CD8-positive, alpha-beta memory T cell (primary cell): ENCODE results near the gene ARID4B. TPM values are rescaled to one million over a fixed set of nuclear protein-coding genes. Genes with fewer than 3 reads are reported as not detected.

Experiments
- CTCF ChIA-PET: fragments of 350-600 bp; sonication (Branson Sonifier 250); formaldehyde crosslinking; loops from one replicate; lab custom pipeline; 2021; ENCODE audit warnings: antibody characterized with exemption; lab: Charles Lee
- POLR2A ChIA-PET: fragments of 350-600 bp; sonication (Branson Sonifier 250); formaldehyde crosslinking; loops from one replicate; lab custom pipeline; 2021; ENCODE audit warnings: antibody characterized with exemption; lab: Charles Lee
- DNase-seq, 5 donors: peaks; one replicate each; pipeline versions ENCODE4 v3.0.0 to v3.0.0-alpha.2; 2020 to 2022; ENCODE audit warnings: mixed read lengths in 1 of 5
- H3K27ac ChIP-seq: one replicate; pipeline ENCODE4 v1.7.0; 2013; ENCODE audit warnings: low read depth, mild to moderate bottlenecking, low read length, moderate library complexity
- H3K27me3 ChIP-seq: 2 replicates; pipeline ENCODE4 v1.7.0; 2013; ENCODE audit warnings: low read length, mild to moderate bottlenecking; ENCODE audit not compliant: insufficient read depth, poor library complexity, severe bottlenecking
- H3K36me3 ChIP-seq: 2 replicates; pipeline ENCODE4 v1.7.0; 2013; ENCODE audit warnings: mild to moderate bottlenecking, low read length, moderate library complexity; ENCODE audit not compliant: insufficient read depth
- H3K4me1 ChIP-seq: 2 replicates; pipeline ENCODE4 v1.7.0; 2013; ENCODE audit warnings: mild to moderate bottlenecking, low read length, moderate library complexity; ENCODE audit not compliant: insufficient read depth
- H3K4me3 ChIP-seq: 2 replicates; pipeline ENCODE4 v1.7.0; 2013; ENCODE audit warnings: mild to moderate bottlenecking, low read length
- H3K9me3 ChIP-seq: 2 replicates; pipeline ENCODE4 v1.7.0; 2013; ENCODE audit warnings: mild to moderate bottlenecking, low read length
- H3K27ac Mint-ChIP-seq, 8 donors: one replicate each; pipeline ENCODE4 v1.8.0; 2020 to 2021; ENCODE audit warnings: mixed read lengths in 8 of 8, mild to moderate bottlenecking in 6 of 8, inconsistent platforms in 3 of 8, moderate library complexity in 3 of 8
- H3K27me3 Mint-ChIP-seq, 2 donors: one replicate each; pipeline ENCODE4 v1.8.0; 2020 to 2021; ENCODE audit warnings: mixed read lengths in 2 of 2, mild to moderate bottlenecking in 1 of 2, moderate library complexity in 1 of 2
- H3K36me3 Mint-ChIP-seq, 3 donors: one replicate each; pipeline ENCODE4 v1.8.0; 2020 to 2021; ENCODE audit warnings: mixed read lengths in 3 of 3, inconsistent platforms in 1 of 3, mild to moderate bottlenecking in 1 of 3
- H3K4me1 Mint-ChIP-seq, 3 donors: one replicate each; pipeline ENCODE4 v1.8.0; 2020 to 2021; ENCODE audit warnings: mixed read lengths in 3 of 3, inconsistent platforms in 1 of 3, mild to moderate bottlenecking in 1 of 3
- H3K4me3 Mint-ChIP-seq, 7 donors: one replicate each; pipeline ENCODE4 v1.8.0; 2020 to 2021; ENCODE audit warnings: mixed read lengths in 7 of 7, mild to moderate bottlenecking in 6 of 7, moderate library complexity in 4 of 7, inconsistent platforms in 2 of 7
- H3K9me3 Mint-ChIP-seq, 5 donors: one replicate each; pipeline ENCODE4 v1.8.0; 2020 to 2022; ENCODE audit warnings: mixed read lengths in 5 of 5, mild to moderate bottlenecking in 3 of 5, moderate library complexity in 2 of 5, inconsistent platforms in 1 of 5
- polyA plus RNA-seq: library from polyadenylated mRNA; unstranded; fragments of 300-500 nt; fragmentation: Illumina TruSeq; gene quantifications from one replicate; pipeline ENCODE4 v1.2.3, GENCODE V29; 2021
- total RNA-seq, 2 experiments: library from RNA; stranded (reverse); gene quantifications; one replicate each; pipeline ENCODE4 v1.2.3, GENCODE V29; 2021

ARID4B gene
- total and polyA plus RNA-seq, 3 experiments from 2014 or later = 39.9 to 88.6 (median 43.0) TPM

GRCh38 chr1:235250430-235250829 is 77.5 kb downstream of the ARID4B start:
- Mint-ChIP-seq H3K4me3 (no peak overlapping the region), H3K9me3 (no peaks in the 10 kb centered on the region), H3K36me3 (peaks cover 0 to 55% (median 8%) of the 10 kb centered on the region in 3 donors), H3K27me3 (no peaks in the 10 kb centered on the region), H3K4me1 (peaks cover 34 to 54% (median 43%) of the 10 kb centered on the region in 3 donors), H3K27ac (peak overlapping the region in 2 of 8 donors; percentile 22 to 29)
- Histone ChIP-seq H3K9me3 (no peaks in the 10 kb centered on the region), H3K36me3 (peaks cover 13% of the 10 kb centered on the region), H3K27ac (no peak overlapping the region), H3K27me3 (no peaks in the 10 kb centered on the region), H3K4me3 (no peak overlapping the region), H3K4me1 (peaks cover 11% of the 10 kb centered on the region)
- POLR2A ChIA-PET = no interaction called here
- CTCF ChIA-PET = interaction anchor here (1.0 to 1.7 kb wide), 3 partner anchors 13 to 166 kb away, joined by 3 to 8 read pairs (median 4); no protein-coding TSS in a partner anchor
- DNase-seq = no peak

- DNase-seq = no peak
- Histone ChIP-seq H3K4me1 (peaks cover 26% of the 10 kb centered on the region), H3K4me3 (no peak overlapping the region), H3K36me3 (peaks cover 12% of the 10 kb centered on the region), H3K9me3 (no peaks in the 10 kb centered on the region), H3K27ac (no peak overlapping the region), H3K27me3 (no peaks in the 10 kb centered on the region)
- Mint-ChIP-seq H3K27ac (peak overlapping the region in 7 of 8 donors; percentile 14 to 83 (median 56)), H3K4me1 (peaks cover 30 to 61% (median 44%) of the 10 kb centered on the region in 3 donors), H3K36me3 (peaks cover 0 to 64% (median 2%) of the 10 kb centered on the region in 3 donors), H3K4me3 (peak overlapping the region in 5 of 7 donors; percentile 2 to 46 (median 4)), H3K9me3 (no peaks in the 10 kb centered on the region), H3K27me3 (no peaks in the 10 kb centered on the region)
- CTCF ChIA-PET = no interaction called here
- POLR2A ChIA-PET = no interaction called here
Measured at GRCh38 chr1:235246022-235246948, 81.7 kb downstream of the ARID4B start.

GRCh38 chr1:235244974-235245592 is 82.9 kb downstream of the ARID4B start:
- Histone ChIP-seq H3K27ac (no peak overlapping the region), H3K9me3 (no peaks in the 10 kb centered on the region), H3K27me3 (no peaks in the 10 kb centered on the region), H3K4me3 (no peak overlapping the region), H3K4me1 (peaks cover 34% of the 10 kb centered on the region), H3K36me3 (peaks cover 9% of the 10 kb centered on the region)
- no peak for DNase-seq
- no peaks in the 10 kb centered on the region for H3K9me3 Mint-ChIP-seq
- H3K27me3 Mint-ChIP-seq = no peaks in the 10 kb centered on the region
- peak overlapping the region in 7 of 8 donors; percentile 0 to 89 (median 21) for H3K27ac Mint-ChIP-seq
- peaks cover 0 to 61% (median 2%) of the 10 kb centered on the region in 3 donors for H3K36me3 Mint-ChIP-seq
- ChIA-PET CTCF (no interaction called here), POLR2A (no interaction called here)
- H3K4me3 Mint-ChIP-seq = peak overlapping the region in 3 of 7 donors; percentile 7 to 23 (median 15)
- peaks cover 33 to 64% (median 56%) of the 10 kb centered on the region in 3 donors for H3K4me1 Mint-ChIP-seq

GRCh38 chr1:235240960-235241359 is 87.0 kb downstream of the ARID4B start:
- peaks cover 34 to 59% (median 57%) of the 10 kb centered on the region in 3 donors for H3K4me1 Mint-ChIP-seq
- ChIA-PET CTCF (interaction anchor here (1.6 kb wide), 1 partner anchor 9 kb away, joined by 3 read pairs; no protein-coding TSS in a partner anchor), POLR2A (no interaction called here)
- no peaks in the 10 kb centered on the region for H3K27me3 Mint-ChIP-seq
- H3K4me3 ChIP-seq = no peak overlapping the region
- no peaks in the 10 kb centered on the region for H3K9me3 Mint-ChIP-seq
- H3K4me3 Mint-ChIP-seq = no peak overlapping the region
- H3K27ac ChIP-seq = no peak overlapping the region
- peaks cover 27% of the 10 kb centered on the region for H3K4me1 ChIP-seq
- H3K9me3 ChIP-seq = no peaks in the 10 kb centered on the region
- peaks cover 22% of the 10 kb centered on the region for H3K36me3 ChIP-seq
- DNase-seq = no peak
- H3K27ac Mint-ChIP-seq = peak overlapping the region in 4 of 8 donors; percentile 13 to 66 (median 41)
- H3K36me3 Mint-ChIP-seq = peaks cover 0 to 72% (median 11%) of the 10 kb centered on the region in 3 donors
- H3K27me3 ChIP-seq = no peaks in the 10 kb centered on the region

- Histone ChIP-seq H3K4me1 (peaks cover 18% of the 10 kb centered on the region), H3K27me3 (no peaks in the 10 kb centered on the region), H3K9me3 (no peaks in the 10 kb centered on the region), H3K36me3 (peaks cover 26% of the 10 kb centered on the region), H3K27ac (no peak overlapping the region), H3K4me3 (no peak overlapping the region)
- no peaks in the 10 kb centered on the region for H3K27me3 Mint-ChIP-seq
- H3K4me1 Mint-ChIP-seq = peaks cover 30 to 53% (median 52%) of the 10 kb centered on the region in 3 donors
- CTCF ChIA-PET = interaction anchor here (1.2 to 1.4 kb wide), 2 partner anchors 90 to 175 kb away, joined by 3 to 6 read pairs; no protein-coding TSS in a partner anchor
- POLR2A ChIA-PET = no interaction called here
- DNase-seq = no peak
- H3K4me3 Mint-ChIP-seq = no peak overlapping the region
- peak overlapping the region in 4 of 8 donors; percentile 9 to 45 (median 29) for H3K27ac Mint-ChIP-seq
- no peaks in the 10 kb centered on the region for H3K9me3 Mint-ChIP-seq
- H3K36me3 Mint-ChIP-seq = peaks cover 0 to 76% (median 14%) of the 10 kb centered on the region in 3 donors
Measured at GRCh38 chr1:235239851-235240250, 88.1 kb downstream of the ARID4B start.

- no peaks in the 10 kb centered on the region for H3K27me3 Mint-ChIP-seq
- ChIA-PET CTCF (interaction anchor here (1.2 to 1.4 kb wide), 2 partner anchors 92 to 177 kb away, joined by 3 to 6 read pairs; no protein-coding TSS in a partner anchor), POLR2A (interaction anchor here (0.6 to 0.7 kb wide), 3 partner anchors 17 to 713 kb away, joined by 3 to 4 read pairs (median 3); no protein-coding TSS in a partner anchor)
- no peak for DNase-seq
- H3K27ac Mint-ChIP-seq = no peak overlapping the region
- Histone ChIP-seq H3K9me3 (no peaks in the 10 kb centered on the region), H3K4me3 (no peak overlapping the region), H3K36me3 (peaks cover 30% of the 10 kb centered on the region), H3K27ac (no peak overlapping the region), H3K4me1 (peaks cover 14% of the 10 kb centered on the region), H3K27me3 (no peaks in the 10 kb centered on the region)
- H3K36me3 Mint-ChIP-seq = peaks cover under 1 to 70% (median 15%) of the 10 kb centered on the region in 3 donors
- peaks cover 25 to 42% (median 41%) of the 10 kb centered on the region in 3 donors for H3K4me1 Mint-ChIP-seq
- H3K4me3 Mint-ChIP-seq = no peak overlapping the region
- H3K9me3 Mint-ChIP-seq = no peaks in the 10 kb centered on the region
Measured at GRCh38 chr1:235238558-235238957, 89.4 kb downstream of the ARID4B start.

GRCh38 chr1:235236128-235236527 is 91.9 kb downstream of the ARID4B start:
- ChIA-PET CTCF (interaction anchor here (1.5 to 2.4 kb wide), 2 partner anchors 48 to 181 kb away, joined by 3 to 8 read pairs; no protein-coding TSS in a partner anchor), POLR2A (no interaction called here)
- no peak for DNase-seq
- H3K4me3 ChIP-seq = no peak overlapping the region
- no peaks in the 10 kb centered on the region for H3K27me3 Mint-ChIP-seq
- H3K9me3 ChIP-seq = no peaks in the 10 kb centered on the region
- H3K27ac Mint-ChIP-seq = no peak overlapping the region
- H3K36me3 ChIP-seq = peaks cover 33% of the 10 kb centered on the region
- H3K4me1 ChIP-seq = peaks cover 7% of the 10 kb centered on the region
- H3K36me3 Mint-ChIP-seq = peaks cover 3 to 73% (median 20%) of the 10 kb centered on the region in 3 donors
- H3K9me3 Mint-ChIP-seq = no peaks in the 10 kb centered on the region
- peaks cover 23 to 31% (median 30%) of the 10 kb centered on the region in 3 donors for H3K4me1 Mint-ChIP-seq
- H3K27ac ChIP-seq = no peak overlapping the region
- H3K4me3 Mint-ChIP-seq = no peak overlapping the region
- H3K27me3 ChIP-seq = no peaks in the 10 kb centered on the region
